Brain microvascular endothelial cell (primary cell): Measurements from ENCODE around the gene PXDN.
"Not testable (repeated sequence)": the region's sequence is repeated elsewhere in the genome, so short reads cannot be mapped to it uniquely, and the experiment has no call there.

Experiments
- DNase-seq: peaks from one replicate; pipeline ENCODE4 v3.0.0-alpha.2; 2020
- H3K27ac ChIP-seq: fragments of 250-450 bp; sonication (Bioruptor Pico); 2 replicates; pipeline ENCODE4 v1.5.1; 2020; ENCODE audit warnings: mild to moderate bottlenecking, moderate library complexity
- H3K27me3 ChIP-seq: fragments of 250-450 bp; sonication (Bioruptor Pico); replicated peaks from 2 replicates; pipeline ENCODE4 v1.5.1; 2020; ENCODE audit warnings: mild to moderate bottlenecking
- H3K36me3 ChIP-seq: fragments of 250-450 bp; sonication (Bioruptor Pico); replicated peaks from 2 replicates; pipeline ENCODE4 v1.5.1; 2020; ENCODE audit warnings: mild to moderate bottlenecking
- H3K4me3 ChIP-seq: 2 replicates; pipeline ENCODE4 v1.5.1; 2011; ENCODE audit warnings: low read depth, mild to moderate bottlenecking, control low read depth, low read length, moderate library complexity
- CTCF ChIP-seq: IDR thresholded peaks from 2 replicates; pipeline ENCODE4 v1.5.1; 2011; ENCODE audit warnings: low read depth, mild to moderate bottlenecking, moderate library complexity, low read length, control low read depth, inconsistent platforms; ENCODE audit errors: missing control alignments
- in situ Hi-C: cut with HindIII; loops from 2 replicates; pipeline ENCODE4 v1.10.0; 2017; ENCODE audit warnings: low sequenced_read_pairs, low pct_ligation_motif_present

PXDN gene

GRCh38 chr2:1736045-1736444, 8.3 kb downstream of the PXDN start:
- peaks cover 2% of the 10 kb centered on the region for H3K36me3 ChIP-seq
- no peaks in the 10 kb centered on the region for H3K27me3 ChIP-seq
- no peak for TF ChIP-seq CTCF
- DNase-seq, result no peak
- in situ Hi-C loops, result loop anchor here (25.0 kb wide), 1 partner anchor 149 kb away; no protein-coding TSS in a partner anchor
- H3K4me3 ChIP-seq, result no peak overlapping the region
- peak overlapping the region; percentile 84 for H3K27ac ChIP-seq

- H3K27ac ChIP-seq, H3K27me3 ChIP-seq, H3K36me3 ChIP-seq, H3K4me3 ChIP-seq, DNase-seq: not testable (repeated sequence)
- in situ Hi-C loops, result loop anchor here (25.0 kb wide), 1 partner anchor 146 kb away; no protein-coding TSS in a partner anchor
Measured at GRCh38 chr2:1733298-1733697, 11.0 kb downstream of the PXDN start.

- no peak for TF ChIP-seq CTCF
- H3K4me3 ChIP-seq, result no peak overlapping the region
- DNase-seq, result no peak
- peak overlapping the region; percentile 99 for H3K27ac ChIP-seq
- peaks cover 2% of the 10 kb centered on the region for H3K36me3 ChIP-seq
- in situ Hi-C loops, result loop anchor here (25.0 kb wide), 1 partner anchor 145 kb away; no protein-coding TSS in a partner anchor
- H3K27me3 ChIP-seq, result no peaks in the 10 kb centered on the region
Measured at GRCh38 chr2:1731963-1732768, 12.1 kb downstream of the PXDN start.

- in situ Hi-C loops, result loop anchor here (25.0 kb wide), 1 partner anchor 144 kb away; no protein-coding TSS in a partner anchor
- Histone ChIP-seq H3K27me3 (no peaks in the 10 kb centered on the region), H3K36me3 (peaks cover 2% of the 10 kb centered on the region), H3K27ac (peak overlapping the region; percentile 99), H3K4me3 (no peak overlapping the region)
- TF ChIP-seq CTCF, result no peak
- DNase-seq, result no peak
Measured at GRCh38 chr2:1731447-1731962, 12.8 kb downstream of the PXDN start.

GRCh38 chr2:1730015-1730927, 14.0 kb downstream of the PXDN start:
- peak overlapping the region; percentile 17 for H3K4me3 ChIP-seq
- TF ChIP-seq CTCF, result no peak
- H3K36me3 ChIP-seq, result peaks cover 2% of the 10 kb centered on the region
- in situ Hi-C loops, result loop anchor here (25.0 kb wide), 1 partner anchor 143 kb away; no protein-coding TSS in a partner anchor
- no peak for DNase-seq
- H3K27me3 ChIP-seq, result no peaks in the 10 kb centered on the region
- H3K27ac ChIP-seq, result peak overlapping the region; percentile 99
